Ishikawa (cell line): ENCODE data around the gene HTRA3.

Source experiments
- CEBPB ChIP-seq: IDR thresholded peaks from 2 replicates; pipeline ENCODE4 v1.6.1; 2012
- CREB1 ChIP-seq: IDR thresholded peaks from 2 replicates; pipeline ENCODE4 v1.6.1; 2012; ENCODE audit warnings: low read depth
- EGR1 ChIP-seq: IDR thresholded peaks from 2 replicates; pipeline ENCODE4 v1.6.1; 2012
- EP300 ChIP-seq: IDR thresholded peaks from 2 replicates; pipeline ENCODE4 v1.6.1; 2012; ENCODE audit warnings: borderline replicate concordance
- FOXM1 ChIP-seq: IDR thresholded peaks from 2 replicates; pipeline ENCODE4 v1.6.1; 2012; ENCODE audit warnings: low read depth, borderline replicate concordance
- NFIC ChIP-seq: IDR thresholded peaks from 2 replicates; pipeline ENCODE4 v1.6.1; 2012
- RAD21 ChIP-seq: IDR thresholded peaks from 2 replicates; pipeline ENCODE4 v1.6.1; 2012; ENCODE audit warnings: low read depth
- TAF1 ChIP-seq: IDR thresholded peaks from 2 replicates; pipeline ENCODE4 v1.6.1; 2012; ENCODE audit warnings: low read depth, mild to moderate bottlenecking
- TCF12 ChIP-seq: IDR thresholded peaks from 2 replicates; pipeline ENCODE4 v1.6.1; 2012; ENCODE audit warnings: low read depth
- TEAD4 ChIP-seq: IDR thresholded peaks from 2 replicates; pipeline ENCODE4 v1.6.1; 2012
- YY1 ChIP-seq: IDR thresholded peaks from 2 replicates; pipeline ENCODE4 v1.6.1; 2012; ENCODE audit warnings: low read depth
- ZBTB7A ChIP-seq: IDR thresholded peaks from 2 replicates; pipeline ENCODE4 v1.6.1; 2012; ENCODE audit warnings: low read depth
- TF ChIP-seq, protein P1 (sequence below): IDR thresholded peaks from 2 replicates; pipeline ENCODE4 v1.6.1; 2012
- TF ChIP-seq, protein P2 (sequence below): IDR thresholded peaks from 2 replicates; pipeline ENCODE4 v1.6.1; 2012
- TF ChIP-seq, protein P3 (sequence below): IDR thresholded peaks from 2 replicates; pipeline ENCODE4 v1.6.1; 2012; ENCODE audit warnings: low read depth, mild to moderate bottlenecking

HTRA3 gene

DNA sequence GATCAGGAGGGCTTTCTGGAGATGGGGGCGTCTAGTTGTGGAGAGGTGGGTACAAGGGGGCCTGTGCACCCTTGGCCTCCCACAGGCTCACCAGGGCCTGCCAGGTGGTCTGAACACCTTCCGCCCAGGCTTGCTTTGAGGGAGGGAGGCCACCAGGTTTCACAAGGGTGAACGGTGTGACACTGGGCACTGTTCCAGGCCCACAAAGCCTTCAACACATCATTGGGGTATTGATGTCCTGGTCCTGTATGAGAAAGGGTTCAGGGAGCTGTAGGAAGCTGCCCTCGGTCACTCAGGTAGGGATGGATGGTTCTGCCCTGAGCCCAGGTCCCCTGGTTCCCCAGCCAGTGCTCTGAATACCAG is 6.0 kb downstream of the HTRA3 start:
- no peak for TF ChIP-seq TCF12
- TF ChIP-seq, protein P1, sequence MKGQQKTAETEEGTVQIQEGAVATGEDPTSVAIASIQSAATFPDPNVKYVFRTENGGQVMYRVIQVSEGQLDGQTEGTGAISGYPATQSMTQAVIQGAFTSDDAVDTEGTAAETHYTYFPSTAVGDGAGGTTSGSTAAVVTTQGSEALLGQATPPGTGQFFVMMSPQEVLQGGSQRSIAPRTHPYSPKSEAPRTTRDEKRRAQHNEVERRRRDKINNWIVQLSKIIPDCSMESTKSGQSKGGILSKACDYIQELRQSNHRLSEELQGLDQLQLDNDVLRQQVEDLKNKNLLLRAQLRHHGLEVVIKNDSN, result no peak
- TF ChIP-seq, protein P2, sequence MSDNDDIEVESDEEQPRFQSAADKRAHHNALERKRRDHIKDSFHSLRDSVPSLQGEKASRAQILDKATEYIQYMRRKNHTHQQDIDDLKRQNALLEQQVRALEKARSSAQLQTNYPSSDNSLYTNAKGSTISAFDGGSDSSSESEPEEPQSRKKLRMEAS, result no peak
- no peak for TF ChIP-seq CEBPB
- TF ChIP-seq EGR1, result no peak
- TF ChIP-seq ZBTB7A, result no peak
- TF ChIP-seq TEAD4, result no peak
- TF ChIP-seq TAF1, result no peak
- TF ChIP-seq CREB1, result no peak
- no peak for TF ChIP-seq FOXM1
- no peak for TF ChIP-seq EP300
- no peak for TF ChIP-seq NFIC
- TF ChIP-seq YY1, result no peak
- TF ChIP-seq, protein P3, sequence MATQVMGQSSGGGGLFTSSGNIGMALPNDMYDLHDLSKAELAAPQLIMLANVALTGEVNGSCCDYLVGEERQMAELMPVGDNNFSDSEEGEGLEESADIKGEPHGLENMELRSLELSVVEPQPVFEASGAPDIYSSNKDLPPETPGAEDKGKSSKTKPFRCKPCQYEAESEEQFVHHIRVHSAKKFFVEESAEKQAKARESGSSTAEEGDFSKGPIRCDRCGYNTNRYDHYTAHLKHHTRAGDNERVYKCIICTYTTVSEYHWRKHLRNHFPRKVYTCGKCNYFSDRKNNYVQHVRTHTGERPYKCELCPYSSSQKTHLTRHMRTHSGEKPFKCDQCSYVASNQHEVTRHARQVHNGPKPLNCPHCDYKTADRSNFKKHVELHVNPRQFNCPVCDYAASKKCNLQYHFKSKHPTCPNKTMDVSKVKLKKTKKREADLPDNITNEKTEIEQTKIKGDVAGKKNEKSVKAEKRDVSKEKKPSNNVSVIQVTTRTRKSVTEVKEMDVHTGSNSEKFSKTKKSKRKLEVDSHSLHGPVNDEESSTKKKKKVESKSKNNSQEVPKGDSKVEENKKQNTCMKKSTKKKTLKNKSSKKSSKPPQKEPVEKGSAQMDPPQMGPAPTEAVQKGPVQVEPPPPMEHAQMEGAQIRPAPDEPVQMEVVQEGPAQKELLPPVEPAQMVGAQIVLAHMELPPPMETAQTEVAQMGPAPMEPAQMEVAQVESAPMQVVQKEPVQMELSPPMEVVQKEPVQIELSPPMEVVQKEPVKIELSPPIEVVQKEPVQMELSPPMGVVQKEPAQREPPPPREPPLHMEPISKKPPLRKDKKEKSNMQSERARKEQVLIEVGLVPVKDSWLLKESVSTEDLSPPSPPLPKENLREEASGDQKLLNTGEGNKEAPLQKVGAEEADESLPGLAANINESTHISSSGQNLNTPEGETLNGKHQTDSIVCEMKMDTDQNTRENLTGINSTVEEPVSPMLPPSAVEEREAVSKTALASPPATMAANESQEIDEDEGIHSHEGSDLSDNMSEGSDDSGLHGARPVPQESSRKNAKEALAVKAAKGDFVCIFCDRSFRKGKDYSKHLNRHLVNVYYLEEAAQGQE, result no peak
- no peak for TF ChIP-seq RAD21

DNA sequence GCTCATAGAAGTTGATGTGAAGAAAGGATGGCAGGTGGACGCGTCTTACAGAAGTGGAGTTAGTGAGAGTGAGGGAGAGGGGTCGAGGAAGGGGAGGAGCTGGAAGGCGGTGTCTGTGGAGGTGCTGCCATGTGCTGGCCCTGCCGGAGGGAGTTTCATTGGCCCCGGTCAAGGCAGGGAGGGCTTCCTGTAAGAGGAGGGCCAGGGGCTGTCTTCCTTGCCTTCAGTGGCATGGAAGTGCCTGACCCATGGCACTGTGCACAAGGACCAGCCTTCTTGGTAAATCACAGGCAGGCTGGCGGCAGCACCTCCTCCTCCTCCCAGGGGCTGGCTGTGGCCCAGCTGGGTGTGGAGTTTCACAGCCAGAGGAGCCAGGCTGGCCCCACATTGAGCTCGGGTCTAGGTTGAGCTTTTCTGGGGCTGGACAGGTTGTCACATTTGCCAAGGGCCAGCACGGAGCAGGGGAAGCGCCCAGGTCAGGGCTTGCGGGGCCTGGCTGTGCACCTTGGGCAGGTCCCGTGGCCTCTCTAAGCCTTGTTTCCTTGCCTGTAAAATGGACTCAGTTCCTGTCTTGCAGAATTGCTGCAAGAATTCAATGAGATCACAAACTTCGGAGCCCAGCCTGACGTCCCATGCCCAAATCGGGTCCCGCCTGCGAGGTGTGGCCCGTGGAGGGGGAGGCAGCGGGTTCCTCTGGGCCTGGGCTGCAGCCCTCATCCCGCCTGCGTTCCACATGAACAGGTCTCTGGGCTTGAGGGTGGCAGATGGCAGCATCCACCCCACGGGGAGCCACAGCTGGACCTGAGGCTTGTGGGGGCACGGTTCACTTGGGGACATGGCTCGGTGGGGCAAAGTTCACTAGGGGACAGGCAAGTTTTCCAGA is 7.0 kb downstream of the HTRA3 start:
- TF ChIP-seq FOXM1, result no peak
- TF ChIP-seq NFIC, result peak; percentile 40
- TF ChIP-seq, protein P2, result peak; percentile 13; the same call in 1 of the 2 replicates

DNA sequence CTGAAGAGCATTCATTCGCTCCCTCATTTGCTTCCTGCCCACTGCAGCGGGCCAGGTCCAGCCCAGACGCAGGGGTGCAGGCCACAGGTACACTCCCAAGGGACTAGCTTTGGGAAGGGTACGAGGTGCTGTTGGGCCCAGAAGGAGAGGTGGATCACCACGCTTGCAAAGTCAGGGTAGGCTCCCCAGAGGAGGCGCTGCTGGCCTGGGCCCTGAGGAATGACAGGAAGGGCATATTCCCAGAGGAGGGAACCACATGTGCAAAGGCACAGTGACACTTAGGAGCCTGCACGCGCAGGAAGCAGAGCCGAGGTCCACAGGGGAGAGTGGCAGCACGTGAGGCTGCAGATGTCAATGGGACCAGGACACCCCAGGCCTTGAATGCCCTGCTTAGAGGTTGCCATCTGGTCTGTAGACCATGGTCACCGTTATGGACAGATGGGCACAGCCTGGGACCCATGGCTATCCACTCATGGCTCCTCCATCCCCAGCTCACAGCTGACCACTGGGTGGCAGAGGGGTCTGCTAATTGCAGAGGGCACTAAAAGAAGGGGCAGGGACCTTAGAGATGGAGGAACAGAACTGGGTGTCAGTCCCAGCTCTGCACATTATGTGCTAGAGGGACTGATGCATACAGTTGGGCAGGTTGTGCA is 7.9 kb downstream of the HTRA3 start:
- TF ChIP-seq RAD21 (peak; percentile 24), FOXM1 (no peak)

DNA sequence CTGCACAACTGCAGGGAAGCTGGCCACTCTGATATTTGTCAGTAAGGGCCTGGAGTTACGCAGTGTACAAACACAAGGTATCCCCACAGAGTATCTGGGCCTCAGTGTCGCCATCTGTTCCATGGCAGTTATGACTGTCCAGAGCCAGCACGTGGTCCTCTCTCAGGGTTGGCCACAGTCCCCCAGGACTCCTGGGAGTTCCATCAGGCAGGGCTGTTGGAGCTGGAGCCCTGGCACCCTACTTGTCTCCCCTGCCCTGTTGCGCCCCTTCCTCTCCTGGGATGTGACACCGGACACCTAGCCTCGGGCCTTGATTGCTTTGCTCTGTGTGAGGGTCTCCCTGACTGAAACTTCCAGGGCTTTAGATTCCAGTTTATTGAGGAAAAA is 8.4 kb downstream of the HTRA3 start:
- TF ChIP-seq TEAD4, result no peak
- no peak for TF ChIP-seq YY1
- TF ChIP-seq TCF12, result no peak
- TF ChIP-seq ZBTB7A, result no peak
- no peak for TF ChIP-seq EP300

DNA sequence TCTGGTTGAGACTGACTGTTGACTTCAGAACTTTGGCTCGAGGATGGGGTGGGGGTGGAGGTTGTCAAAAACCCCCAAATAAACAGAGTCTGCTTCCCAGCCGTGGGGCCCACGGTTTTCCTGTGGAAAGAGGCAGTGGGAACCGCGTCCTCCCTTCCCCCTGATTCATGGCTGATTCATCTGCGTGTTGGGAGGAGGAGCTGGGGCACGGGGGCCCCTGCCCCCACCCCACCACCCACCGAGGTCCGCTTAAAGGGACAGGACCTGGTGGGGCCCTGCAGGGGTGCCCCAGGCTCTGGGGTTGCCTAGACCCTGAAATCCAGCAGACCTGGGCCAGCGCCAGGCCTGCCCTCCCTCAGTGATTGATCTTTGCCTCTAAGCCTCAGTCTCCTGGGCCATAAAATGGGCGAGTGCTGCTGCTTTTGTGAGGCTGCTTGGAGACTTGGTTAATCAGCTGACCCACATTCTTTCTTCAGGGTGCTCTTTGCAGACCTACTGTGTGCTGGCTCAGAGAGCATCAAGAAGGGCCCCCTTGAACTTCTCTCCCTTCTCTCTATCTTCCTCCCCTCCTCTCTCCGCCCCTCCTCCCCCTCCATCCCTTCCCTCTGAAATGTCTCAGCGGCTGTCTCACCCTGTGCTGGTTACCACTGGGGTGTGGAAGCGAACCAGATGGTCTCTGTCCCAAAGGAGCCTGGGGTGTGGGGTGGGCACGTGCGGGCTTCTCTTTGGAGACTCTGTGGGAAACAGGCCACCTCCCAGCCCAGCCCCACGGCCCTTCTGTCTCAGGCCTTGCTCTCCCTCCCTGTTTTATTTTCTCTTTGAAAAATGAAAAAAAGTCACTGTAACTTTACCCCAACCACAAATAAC is 9.1 kb downstream of the HTRA3 start:
- TF ChIP-seq, protein P2, result no peak
- no peak for TF ChIP-seq EGR1
- no peak for TF ChIP-seq TAF1
- no peak for TF ChIP-seq ZBTB7A
- TF ChIP-seq CEBPB, result no peak
- TF ChIP-seq, protein P3, result no peak
- TF ChIP-seq TCF12, result no peak
- no peak for TF ChIP-seq RAD21
- no peak for TF ChIP-seq FOXM1
- TF ChIP-seq YY1, result no peak
- no peak for TF ChIP-seq CREB1
- no peak for TF ChIP-seq EP300
- no peak for TF ChIP-seq NFIC
- TF ChIP-seq TEAD4, result no peak
- TF ChIP-seq, protein P1, result no peak
